H1 (cell line): ENCODE results near the gene VWA7. TPM values are rescaled to one million over a fixed set of nuclear protein-coding genes. Genes with fewer than 3 reads are reported as not detected.

Source experiments
- CTCF ChIA-PET: fragments of 300-600 bp; sonication (Branson Sonifier 250); formaldehyde crosslinking; loops from one replicate; lab custom pipeline; 2021; ENCODE audit not compliant: partially characterized antibody; lab: Charles Lee
- POLR2A ChIA-PET: fragments of 300-600 bp; sonication (Branson Sonifier 250); formaldehyde crosslinking; loops from one replicate; lab custom pipeline; 2021; ENCODE audit warnings: inconsistent platforms; ENCODE audit not compliant: partially characterized antibody; lab: Charles Lee
- DNase-seq, 2 experiments: peaks; one replicate each; pipeline versions ENCODE4 v3.0.0 to v3.0.0-alpha.2; 2010 to 2022; ENCODE audit warnings: low spot score in 2 of 2, low read depth in 1 of 2, mixed read lengths in 1 of 2
- FAIRE-seq: peaks from 2 replicates; lab custom pipeline; 2011; peaks lifted over from hg19 to GRCh38; lab: Jason Lieb, UNC
- H2AFZ ChIP-seq: 2 replicates; pipeline ENCODE4 v1.8.1; 2012; ENCODE audit warnings: low read length, inconsistent platforms
- H2AK5ac ChIP-seq: 2 replicates; pipeline ENCODE4 v1.6.1; 2013; ENCODE audit warnings: low read depth, low read length
- H2BK120ac ChIP-seq: replicated peaks from 2 replicates; pipeline ENCODE3; 2013; ENCODE audit warnings: low read depth, low read length, inconsistent platforms
- H2BK12ac ChIP-seq: 2 replicates; pipeline ENCODE4 v1.6.1; 2013; ENCODE audit warnings: low read depth, low read length
- H2BK15ac ChIP-seq: 2 replicates; pipeline ENCODE4 v1.6.1; 2013; ENCODE audit warnings: low read length
- H2BK20ac ChIP-seq: 2 replicates; pipeline ENCODE4 v1.6.1; 2013; ENCODE audit warnings: low read length
- H2BK5ac ChIP-seq: 2 replicates; pipeline ENCODE4 v1.6.1; 2013; ENCODE audit warnings: low read depth, low read length
- H3K14ac ChIP-seq: 2 replicates; pipeline ENCODE4 v1.6.1; 2013; ENCODE audit warnings: inconsistent platforms; ENCODE audit not compliant: insufficient read length
- H3K18ac ChIP-seq: 2 replicates; pipeline ENCODE4 v1.6.1; 2013; ENCODE audit warnings: low read length; ENCODE audit errors: extremely low read depth
- H3K23ac ChIP-seq: 2 replicates; pipeline ENCODE4 v1.6.1; 2013; ENCODE audit warnings: inconsistent platforms; ENCODE audit not compliant: insufficient read length
- H3K23me2 ChIP-seq: 2 replicates; pipeline ENCODE4 v1.6.1; 2013; ENCODE audit warnings: low read depth, low read length
- H3K27ac ChIP-seq: 2 replicates; pipeline ENCODE4 v1.6.1; 2011; ENCODE audit warnings: low read depth, low read length, inconsistent platforms
- H3K27me3 ChIP-seq, 4 experiments: replicated peaks in 1 of 4; 1 replicate in 1 of 4; 2 replicates in 3 of 4; pipeline versions ENCODE4 v1.6.1 to v1.8.1; 2011 to 2013; ENCODE audit warnings: low read length in 3 of 4, mild to moderate bottlenecking in 3 of 4, inconsistent platforms in 2 of 4, mixed read lengths in 2 of 4, moderate library complexity in 1 of 4; ENCODE audit not compliant: control insufficient read depth in 3 of 4, insufficient read depth in 3 of 4; ENCODE audit errors: extremely low read depth in 1 of 4
- H3K36me3 ChIP-seq, 4 experiments: 2 replicates each; pipeline versions ENCODE4 v1.6.1 to v1.8.1; 2011 to 2013; ENCODE audit warnings: mild to moderate bottlenecking in 4 of 4, low read length in 3 of 4, moderate library complexity in 2 of 4, control low read depth in 1 of 4, inconsistent platforms in 1 of 4; ENCODE audit not compliant: insufficient read depth in 4 of 4, control insufficient read depth in 2 of 4
- H3K4ac ChIP-seq: replicated peaks from 2 replicates; pipeline ENCODE3; 2013; ENCODE audit warnings: low read length, low read depth, mixed read lengths, inconsistent platforms; ENCODE audit not compliant: insufficient read length
- H3K4me1 ChIP-seq, 4 experiments: replicated peaks in 1 of 4; 1 replicate in 1 of 4; 2 replicates in 3 of 4; pipeline versions ENCODE4 v1.6.1 to v1.8.1; 2011 to 2013; ENCODE audit warnings: low read length in 3 of 4, inconsistent platforms in 2 of 4, mixed read lengths in 1 of 4; ENCODE audit not compliant: insufficient read depth in 4 of 4, control insufficient read depth in 3 of 4
- H3K4me2 ChIP-seq, 2 experiments: 2 replicates each; pipeline versions ENCODE4 v1.6.1 to v1.8.1; 2011 to 2013; ENCODE audit warnings: low read depth in 2 of 2, low read length in 2 of 2, control low read depth in 1 of 2, inconsistent platforms in 1 of 2, mild to moderate bottlenecking in 1 of 2; ENCODE audit not compliant: insufficient read depth in 1 of 2
- H3K4me3 ChIP-seq, 4 experiments: fragments of 200-600, 300-600 bp in 1 of 4; sonication (generic), shearing (Covaris generic), sonication (Bioruptor Twin) in 1 of 4; 2 replicates each; pipeline versions ENCODE4 v1.5.1 to v1.8.1; 2011 to 2016; ENCODE audit warnings: low read length in 4 of 4, low read depth in 3 of 4, control low read depth in 2 of 4, inconsistent platforms in 2 of 4, mild to moderate bottlenecking in 2 of 4, mixed read lengths in 1 of 4, moderate library complexity in 1 of 4; ENCODE audit not compliant: insufficient read depth in 2 of 4; ENCODE audit errors: extremely low read depth in 1 of 4
- H3K56ac ChIP-seq: replicated peaks from 2 replicates; pipeline ENCODE3; 2013; ENCODE audit warnings: low read depth, mild to moderate bottlenecking, mixed read lengths, low read length, inconsistent platforms; ENCODE audit not compliant: insufficient read length
- H3K79me1 ChIP-seq: 2 replicates; pipeline ENCODE4 v1.6.1; 2013; ENCODE audit warnings: low read depth, low read length, control low read depth
- H3K79me2 ChIP-seq, 2 experiments: 2 replicates each; pipeline versions ENCODE4 v1.6.1 to v1.8.1; 2012 to 2013; ENCODE audit warnings: low read length in 2 of 2, mild to moderate bottlenecking in 2 of 2, inconsistent platforms in 1 of 2; ENCODE audit not compliant: insufficient read depth in 2 of 2, control insufficient read depth in 1 of 2
- H3K9ac ChIP-seq, 4 experiments: replicated peaks in 1 of 4; 1 replicate in 1 of 4; 2 replicates in 3 of 4; pipeline versions ENCODE4 v1.6.1 to v1.8.1; 2011 to 2013; ENCODE audit warnings: low read depth in 3 of 4, low read length in 3 of 4, control low read depth in 2 of 4, mild to moderate bottlenecking in 2 of 4, moderate library complexity in 2 of 4, inconsistent platforms in 1 of 4; ENCODE audit errors: extremely low read depth in 1 of 4
- H3K9me3 ChIP-seq, 2 experiments: 2 replicates each; pipeline versions ENCODE4 v1.6.1 to v1.8.1; 2012 to 2013; ENCODE audit warnings: mild to moderate bottlenecking in 2 of 2, moderate library complexity in 2 of 2, control low read depth in 1 of 2, inconsistent platforms in 1 of 2, low read depth in 1 of 2, low read length in 1 of 2, mixed read lengths in 1 of 2; ENCODE audit not compliant: insufficient read depth in 2 of 2
- H4K20me1 ChIP-seq, 2 experiments: replicated peaks in 1 of 2; 2 replicates each; pipeline versions ENCODE3 to v1.8.1; 2011 to 2013; ENCODE audit warnings: inconsistent platforms in 2 of 2, low read length in 2 of 2, mild to moderate bottlenecking in 1 of 2; ENCODE audit not compliant: insufficient read depth in 2 of 2, control insufficient read depth in 1 of 2
- H4K5ac ChIP-seq: 2 replicates; pipeline ENCODE4 v1.6.1; 2013; ENCODE audit warnings: low read length, low read depth, mixed read lengths, inconsistent platforms; ENCODE audit not compliant: insufficient read length
- H4K8ac ChIP-seq: 2 replicates; pipeline ENCODE4 v1.8.0; 2013; ENCODE audit warnings: mild to moderate bottlenecking, moderate library complexity, low read length, inconsistent platforms; ENCODE audit not compliant: insufficient read depth; ENCODE audit errors: extremely low read depth
- H4K91ac ChIP-seq: replicated peaks from 2 replicates; pipeline ENCODE3; 2013; ENCODE audit warnings: low read length, mixed read lengths, inconsistent platforms; ENCODE audit not compliant: insufficient read length
- BACH1 ChIP-seq: IDR thresholded peaks from 2 replicates; pipeline ENCODE4 v1.6.1; 2012; ENCODE audit warnings: low read length, improper control_type of control experiment
- CBX5 ChIP-seq: fragments of 300-800, 300-1000 bp; sonication (generic); IDR thresholded peaks from 2 replicates; pipeline ENCODE4 v1.7.1; 2016; ENCODE audit warnings: antibody characterized with exemption, low read length, low read depth
- GABPA ChIP-seq: IDR thresholded peaks from 2 replicates; pipeline ENCODE4 v1.6.1; 2011; ENCODE audit warnings: mild to moderate bottlenecking, low read length, moderate library complexity, borderline replicate concordance; ENCODE audit not compliant: insufficient read depth
- HDAC6 ChIP-seq: IDR thresholded peaks from one replicate; pipeline ENCODE4 v1.7.1; 2012; ENCODE audit warnings: low read depth, mild to moderate bottlenecking, inconsistent platforms, low read length, moderate library complexity
- KDM1A ChIP-seq: fragments of 200-600, 300-600 bp; sonication (generic); IDR thresholded peaks from 2 replicates; pipeline ENCODE4 v1.7.1; 2016; ENCODE audit warnings: mild to moderate bottlenecking, low read length, borderline replicate concordance
- NRF1 ChIP-seq: IDR thresholded peaks from 2 replicates; pipeline ENCODE4 v1.6.1; 2011; ENCODE audit warnings: mild to moderate bottlenecking, low read depth, low read length, improper control_type of control experiment
- POLR2A ChIP-seq, 2 experiments: IDR thresholded peaks; 1 replicate in 1 of 2; 2 replicates in 1 of 2; pipeline ENCODE4 v1.6.1; 2011; ENCODE audit warnings: low read depth in 2 of 2, low read length in 2 of 2, mild to moderate bottlenecking in 2 of 2; ENCODE audit errors: control extremely low read depth in 1 of 2
- RNF2 ChIP-seq: fragments of 200-900, 300-1000 bp; sonication (generic); IDR thresholded peaks from 2 replicates; pipeline ENCODE4 v1.7.1; 2016; ENCODE audit warnings: borderline replicate concordance, low read depth, mild to moderate bottlenecking, antibody characterized with exemption, low read length; ENCODE audit not compliant: poor library complexity, severe bottlenecking; ENCODE audit errors: missing control alignments
- SIN3A ChIP-seq, 2 experiments: IDR thresholded peaks in 1 of 2; conservative IDR thresholded peaks in 1 of 2; 2 replicates each; pipeline ENCODE4 v1.6.1; 2011 to 2012; ENCODE audit warnings: low read length in 2 of 2, improper control_type of control experiment in 1 of 2, low read depth in 1 of 2, mild to moderate bottlenecking in 1 of 2
- SP2 ChIP-seq: IDR thresholded peaks from 2 replicates; pipeline ENCODE4 v1.6.1; 2012; ENCODE audit warnings: mild to moderate bottlenecking, low read length, inconsistent platforms
- SUZ12 ChIP-seq: fragments of 200-600 bp; sonication (generic); IDR thresholded peaks from 2 replicates; pipeline ENCODE4 v1.6.1; 2012; ENCODE audit warnings: mild to moderate bottlenecking, inconsistent platforms, low read length, moderate library complexity, mixed read lengths
- TBP ChIP-seq: IDR thresholded peaks from 2 replicates; pipeline ENCODE4 v1.6.1; 2011; ENCODE audit warnings: low read depth, low read length, improper control_type of control experiment
- WGBS, 2 experiments: shearing (Covaris generic) in 1 of 2; methylation state at CpG; one replicate each; pipeline versions ENCODE4 v1.1.6 to v1.1.7; 2013 to 2015; ENCODE audit warnings: low lambda C conversion rate in 2 of 2, mixed read lengths in 2 of 2, inconsistent platforms in 1 of 2, low coverage in 1 of 2, missing lambda C conversion rate in 1 of 2; ENCODE audit not compliant: insufficient replicate concordance in 2 of 2, insufficient coverage in 1 of 2, insufficient read length in 1 of 2; ENCODE audit errors: extremely low coverage in 1 of 2, missing lambda C conversion rate in 1 of 2; 5-methylcytosine and 5-hydroxymethylcytosine counted together
- polyA plus RNA-seq, 7 experiments: library from polyadenylated mRNA; depleted of rRNA in 3 of 7; stranded (reverse) in 5 of 7; unstranded in 2 of 7; fragments of >200 nt in 5 of 7; fragments of 200-250 nt in 2 of 7; gene quantifications; 1 replicate in 5 of 7; 2 replicates in 1 of 7; 4 replicates in 1 of 7; pipeline versions ENCODE4 v1.2.1 to v1.2.3, GENCODE V29; 2011 to 2013; ENCODE audit warnings: missing spikeins in 2 of 7, mixed read lengths in 2 of 7
- total RNA-seq: library from RNA; stranded (reverse); fragmentation: NEBNext Ultra II Directional; extraction: Animal tissue kit (Norgen Biotek cat#: 25700); gene quantifications from 2 replicates; pipeline ENCODE4 v1.2.1, GENCODE V29; 2021

Gene VWA7
- total and polyA plus RNA-seq, 2 of the 8 experiments (the other 6 are each of a cell fraction or from before 2014, with no cell fraction given) = 0.82 to 2.1 TPM

- FAIRE-seq = no peak
- H3K79me2 ChIP-seq = no peaks in the 10 kb centered on the region
- no peak for TF ChIP-seq SP2
- no peak for TF ChIP-seq TBP
- TF ChIP-seq GABPA = no peak
- no peak for TF ChIP-seq KDM1A
- TF ChIP-seq HDAC6 = no peak
- TF ChIP-seq NRF1 = no peak
- TF ChIP-seq POLR2A (IDR thresholded peaks at IDR 0.05; ENCODE audit: control extremely low read depth in 1 of 2, low read depth in 2 of 2, low read length in 2 of 2) = no peak
- TF ChIP-seq RNF2 = no peak
- no peak for TF ChIP-seq BACH1
- TF ChIP-seq SIN3A (conservative IDR thresholded peaks at IDR 0.05 in 1 of 2, IDR thresholded peaks at IDR 0.05 in 1 of 2; ENCODE audit: low read depth in 1 of 2, low read length in 2 of 2) = no peak
- TF ChIP-seq CBX5 = no peak
- TF ChIP-seq SUZ12 = no peak
Observed at GRCh38 chr6:31725502-31726350, 51.4 kb downstream of the VWA7 start.

More at GRCh38 chr6:31725502-31726350, 51.4 kb downstream of the VWA7 start:
- no peak overlapping the region for H3K4me3 ChIP-seq
- no peak overlapping the region for H3K23ac ChIP-seq
- no peak overlapping the region for H2BK12ac ChIP-seq
- H2AK5ac ChIP-seq = no peak overlapping the region
- peaks cover under 1 to 11% (median 7%) of the 10 kb centered on the region in 4 experiments for H3K4me1 ChIP-seq
- H3K18ac ChIP-seq = no peak overlapping the region
- ChIA-PET POLR2A (interaction anchor here (0.6 to 7.2 kb wide), 8 partner anchors 12 to 378 kb away, joined by 3 to 73 read pairs (median 4); partner anchors contain the start of genes CLIC1, CSNK2B, GPANK1 and HSPA1B), CTCF (interaction anchor here (0.7 to 8.9 kb wide), 5 partner anchors 12 to 66 kb away, joined by 3 to 89 read pairs (median 19); partner anchors contain the start of genes LY6G6D and MSH5)
- H3K4ac ChIP-seq = no peak overlapping the region
- WGBS, 2 experiments = 91% methylated on average over 12 of the region's 12 CpGs; no CpG with 5 or more reads in 1 of the 2 experiments
- no peak overlapping the region for H2BK120ac ChIP-seq
- H2BK5ac ChIP-seq = no peak overlapping the region
- H3K36me3 ChIP-seq = peaks cover 0 to 12% (median 12%) of the 10 kb centered on the region in 4 experiments; a peak in 6 of 8 replicates
- no peak overlapping the region for H2BK15ac ChIP-seq
- no peak overlapping the region for H3K27ac ChIP-seq
- no peak overlapping the region for H4K5ac ChIP-seq
- no peak overlapping the region for H3K4me2 ChIP-seq
- no peaks in the 10 kb centered on the region for H3K9me3 ChIP-seq
- no peak overlapping the region for H3K56ac ChIP-seq
- H4K20me1 ChIP-seq = no peaks in the 10 kb centered on the region
- no peak overlapping the region for H2AFZ ChIP-seq
- no peak overlapping the region for H3K14ac ChIP-seq
- no peak overlapping the region for H4K91ac ChIP-seq
- no peak overlapping the region for H2BK20ac ChIP-seq
- H3K27me3 ChIP-seq = no peaks in the 10 kb centered on the region
- no peak overlapping the region for H4K8ac ChIP-seq
- peaks cover 2% of the 10 kb centered on the region; the same call in 1 of the 2 replicates for H3K23me2 ChIP-seq
- no peak for DNase-seq
- no peak overlapping the region for H3K9ac ChIP-seq
- 0 out of 2 replicates have a peak, but pooled peaks cover 3% of the 10 kb centered on the region for H3K79me1 ChIP-seq
